GOT3 (cell line): ENCODE data around the gene FAM221B.

Experiments used
- DNase-seq: peaks from one replicate; lab custom pipeline; 2025; ENCODE audit warnings: mixed read lengths; lab: John Stamatoyannopoulos, UW

Gene FAM221B, protein sequence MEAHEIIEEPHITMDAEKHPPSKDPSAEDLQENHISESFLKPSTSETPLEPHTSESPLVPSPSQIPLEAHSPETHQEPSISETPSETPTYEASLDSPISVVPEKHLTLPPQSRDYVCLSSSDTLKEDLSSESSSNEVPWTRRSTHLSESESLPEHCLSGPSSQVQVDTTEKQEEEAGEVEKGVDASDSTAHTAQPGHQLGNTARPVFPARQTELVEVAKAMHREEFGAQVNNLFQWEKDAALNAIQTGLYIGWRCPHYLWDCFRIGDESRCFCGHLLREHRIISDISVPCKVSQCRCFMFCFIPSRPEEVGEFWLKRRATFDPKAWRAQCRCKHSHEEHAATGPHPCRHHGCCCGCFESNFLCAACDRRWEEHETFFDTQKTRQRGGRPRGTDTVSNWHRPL

DNA sequence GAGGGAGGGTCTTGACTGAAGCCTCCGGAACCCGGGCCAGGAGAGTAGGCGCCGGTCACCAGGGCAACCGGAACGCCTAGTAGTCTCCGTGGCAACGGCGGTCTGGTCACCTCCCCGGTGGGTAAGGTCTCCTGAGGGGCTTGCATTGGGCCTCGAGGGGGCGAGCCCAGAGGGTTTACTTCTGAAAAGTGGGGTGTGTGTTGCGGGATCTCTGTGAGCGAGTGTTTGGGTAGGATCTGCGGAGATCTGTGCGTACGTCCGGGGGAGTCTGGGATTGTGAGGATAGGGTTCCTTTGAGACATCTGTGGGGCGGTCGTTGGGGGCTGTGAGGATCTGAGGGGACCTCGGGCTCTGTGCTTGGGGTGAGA is at the start of gene FAM221B:
FAM221B (minus strand) TSS at position 17 of the 368 bp plus-strand sequence. CDS start 2,571 bp downstream, outside the sequence.
- DNase-seq, result no peak

DNA sequence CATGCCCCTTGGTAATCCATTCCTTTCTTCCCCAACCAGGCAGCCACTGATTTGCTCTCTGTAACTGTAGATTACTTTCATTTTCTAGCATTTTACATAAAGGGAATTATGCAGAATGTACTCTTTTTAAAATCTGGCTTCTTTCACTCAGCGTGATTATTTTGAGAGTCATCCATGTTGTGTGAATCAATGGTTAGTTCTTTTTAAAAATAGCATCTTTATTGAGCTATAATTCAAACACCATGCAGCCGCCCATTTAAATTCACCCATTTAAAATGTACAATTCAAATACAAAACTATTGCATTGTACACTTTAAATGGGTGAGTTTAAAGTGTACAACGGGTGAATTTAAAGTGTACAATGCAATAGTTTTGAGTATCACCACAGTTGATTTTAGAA is 44.0 kb upstream of the FAM221B start:
- no peak for DNase-seq

DNA sequence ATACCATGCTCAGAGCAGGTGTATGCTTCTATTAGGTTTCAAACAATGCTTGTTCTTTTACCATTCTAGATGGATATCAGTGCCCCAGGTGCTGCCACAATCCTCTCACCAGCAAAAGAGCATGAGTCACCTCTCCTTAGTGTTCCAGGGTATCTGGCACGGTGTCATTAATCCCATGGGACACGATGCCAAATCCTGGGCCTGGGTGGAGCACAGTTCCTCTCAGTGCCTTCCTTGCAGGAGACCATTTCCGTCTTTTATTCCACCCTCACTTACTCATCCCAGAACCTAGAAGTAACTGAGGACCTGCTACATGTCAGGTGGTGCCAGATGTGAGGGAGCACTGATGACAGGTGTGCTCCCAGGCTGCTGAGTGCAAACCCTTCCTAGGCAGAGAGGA is 43.0 kb upstream of the FAM221B start:
- no peak for DNase-seq

DNA sequence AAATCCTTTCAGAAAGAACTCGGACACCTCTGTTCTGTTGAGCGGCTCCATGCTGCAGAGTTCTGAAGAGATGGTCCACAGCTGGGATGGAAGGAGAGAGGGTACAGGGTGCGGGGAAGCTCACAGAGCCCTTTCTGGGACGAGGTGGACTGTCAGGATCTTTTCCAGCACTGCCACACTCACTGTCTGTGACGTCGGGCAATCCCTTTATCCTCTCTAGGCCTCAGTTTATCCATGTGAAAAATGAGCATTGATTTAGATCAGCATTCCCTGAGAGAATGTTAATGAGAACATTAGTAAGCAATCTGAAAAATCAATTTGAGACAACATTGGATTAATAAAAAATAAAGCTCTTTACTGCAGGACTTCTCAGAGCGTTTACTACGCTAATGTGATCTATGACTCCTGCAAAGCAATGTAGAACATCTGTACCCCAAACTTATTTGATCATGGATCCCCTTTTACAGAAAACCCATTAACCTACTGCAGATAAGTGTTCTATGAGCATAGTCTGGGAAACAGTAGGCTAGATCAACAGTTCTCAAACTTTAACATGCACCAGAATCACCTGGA is 41.9 kb upstream of the FAM221B start, which contains the start of gene OR13J1:
OR13J1 (minus strand) TSS at position 51 of the 573 bp plus-strand sequence; CDS start at position 51, 0 bp downstream.
- no peak for DNase-seq

DNA sequence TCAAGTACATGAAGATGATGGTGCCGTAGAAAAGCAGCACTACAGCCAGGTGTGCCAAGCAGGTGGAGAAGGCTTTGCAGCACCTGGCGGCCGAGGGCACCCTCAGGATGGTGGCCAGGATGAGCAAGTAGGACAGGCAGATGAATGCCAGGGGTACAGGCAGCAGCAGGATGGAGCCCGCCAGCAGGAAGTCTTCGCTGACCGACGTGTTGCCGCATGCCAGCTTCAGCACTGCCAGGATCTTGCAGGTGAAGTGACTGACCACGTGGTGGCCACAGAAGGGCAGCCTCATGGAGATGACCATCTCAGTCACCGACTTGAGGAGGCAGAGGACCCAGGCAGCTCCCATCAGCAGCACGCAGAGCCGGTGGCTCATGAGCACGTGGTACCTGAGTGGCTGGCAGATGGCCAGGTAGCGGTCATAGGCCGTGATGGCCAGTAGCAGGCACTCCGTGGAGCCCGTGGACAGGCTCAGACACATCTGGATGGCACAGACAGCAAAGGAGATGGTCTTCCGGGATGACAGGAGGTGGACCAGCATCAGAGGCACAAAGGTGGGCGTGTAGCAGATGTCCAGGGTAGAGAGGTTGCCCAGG is 41.2 kb upstream of the FAM221B start:
- no peak for DNase-seq

DNA sequence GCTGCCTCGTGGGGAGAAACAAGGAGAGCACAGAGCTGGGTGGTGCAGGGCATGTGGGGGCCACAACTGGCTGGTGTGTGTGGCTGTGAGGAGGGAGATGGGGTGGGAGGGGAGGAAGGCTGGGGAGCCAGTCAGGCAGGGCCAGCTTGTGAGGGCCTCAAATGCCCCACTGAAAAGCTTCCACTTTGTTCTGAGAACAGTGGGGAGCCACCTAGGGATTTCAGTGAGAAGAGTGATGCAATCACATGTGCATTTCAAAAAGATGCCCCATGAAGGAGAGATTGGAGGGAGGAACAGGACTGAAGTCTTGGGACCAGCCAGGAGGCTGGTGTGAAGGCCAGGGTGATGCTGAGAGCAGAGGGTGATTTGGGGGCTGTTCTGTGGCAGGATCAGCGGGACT is 40.4 kb upstream of the FAM221B start:
- no peak for DNase-seq

DNA sequence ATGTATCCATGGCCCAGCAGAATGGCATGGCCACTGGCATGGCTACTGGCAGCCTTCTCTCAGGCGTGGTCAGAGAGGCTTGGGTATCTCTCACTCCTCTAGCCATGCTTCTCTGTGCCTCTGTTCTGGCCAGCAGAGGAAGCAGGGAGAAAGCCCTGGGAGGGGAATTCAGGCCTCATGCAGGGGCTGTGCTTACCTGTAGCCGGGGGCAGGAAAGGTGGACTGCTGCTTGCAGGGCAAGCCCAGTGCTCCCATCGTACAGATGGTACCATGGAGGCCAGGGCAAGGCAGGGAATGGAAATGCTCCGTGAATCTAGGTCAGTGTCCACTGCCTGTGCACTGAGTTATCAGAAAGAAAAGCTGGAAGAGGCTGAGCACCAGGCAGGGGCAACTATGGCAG is 39.0 kb upstream of the FAM221B start:
- no peak for DNase-seq

DNA sequence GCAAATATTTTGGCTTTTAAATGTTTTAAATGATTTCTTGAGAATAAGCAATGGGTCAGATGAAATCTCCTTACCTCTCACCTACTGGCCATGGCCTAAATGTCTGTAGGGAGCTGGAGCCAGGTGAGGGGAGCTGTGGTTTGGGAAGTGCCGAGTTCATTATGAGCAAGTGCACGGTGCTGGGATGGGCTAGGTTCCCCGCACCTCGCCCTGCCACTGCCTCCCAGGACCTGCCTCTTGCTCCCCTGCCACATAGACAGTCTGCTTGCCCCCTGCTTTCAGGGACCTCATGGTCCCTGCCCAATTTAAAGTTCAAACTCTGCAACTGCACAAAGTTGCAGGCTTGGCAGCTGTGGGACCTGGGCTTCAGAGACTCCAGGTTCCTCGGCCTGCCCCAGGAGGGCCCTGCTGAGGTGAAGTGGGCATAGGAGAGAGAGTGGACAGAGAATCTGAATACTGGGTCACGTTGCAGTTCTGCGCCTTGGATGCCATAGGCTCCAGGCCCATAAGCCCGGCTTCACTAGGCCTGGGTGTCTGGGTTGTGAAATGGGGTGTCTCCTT is 36.2 kb upstream of the FAM221B start:
- no peak for DNase-seq

DNA sequence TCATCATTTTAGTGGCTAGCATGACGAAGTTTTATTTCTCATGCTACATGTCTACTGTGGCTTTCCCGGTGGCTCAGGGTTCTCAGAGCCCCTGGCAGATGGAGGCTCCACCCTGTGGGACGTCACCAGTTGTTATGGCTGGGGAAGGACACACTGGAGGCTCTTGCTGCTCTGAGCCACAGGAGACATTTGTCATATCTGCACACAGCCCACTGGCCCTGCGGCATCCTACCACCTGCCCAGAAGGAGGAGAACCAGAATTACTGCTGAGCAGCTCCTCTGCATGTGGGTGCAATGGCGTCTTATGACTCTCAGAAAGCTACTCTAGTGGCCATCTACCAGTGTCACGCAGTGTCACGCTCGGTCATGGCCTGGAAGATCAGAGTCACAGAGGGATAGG is 35.1 kb upstream of the FAM221B start:
- no peak for DNase-seq

DNA sequence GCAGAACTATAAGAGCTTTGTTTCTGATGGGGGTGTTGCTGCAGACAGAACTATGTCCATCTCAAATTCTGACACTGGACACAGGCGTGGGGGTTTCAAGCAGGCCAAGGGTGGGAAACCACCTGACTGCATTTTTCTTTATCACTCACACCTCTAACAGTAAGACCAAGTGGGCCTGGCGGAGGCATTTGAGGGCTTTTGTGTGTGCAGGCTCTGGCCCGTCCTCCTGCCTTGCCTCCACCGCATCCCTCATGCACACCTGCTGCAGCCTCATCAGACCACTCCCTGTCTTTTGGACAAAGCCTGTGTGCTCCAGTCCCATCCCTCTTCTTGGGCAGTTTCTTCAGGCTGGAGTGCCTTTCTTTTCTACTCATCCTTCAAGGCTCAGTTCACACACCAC is 33.8 kb upstream of the FAM221B start:
- DNase-seq, result no peak

DNA sequence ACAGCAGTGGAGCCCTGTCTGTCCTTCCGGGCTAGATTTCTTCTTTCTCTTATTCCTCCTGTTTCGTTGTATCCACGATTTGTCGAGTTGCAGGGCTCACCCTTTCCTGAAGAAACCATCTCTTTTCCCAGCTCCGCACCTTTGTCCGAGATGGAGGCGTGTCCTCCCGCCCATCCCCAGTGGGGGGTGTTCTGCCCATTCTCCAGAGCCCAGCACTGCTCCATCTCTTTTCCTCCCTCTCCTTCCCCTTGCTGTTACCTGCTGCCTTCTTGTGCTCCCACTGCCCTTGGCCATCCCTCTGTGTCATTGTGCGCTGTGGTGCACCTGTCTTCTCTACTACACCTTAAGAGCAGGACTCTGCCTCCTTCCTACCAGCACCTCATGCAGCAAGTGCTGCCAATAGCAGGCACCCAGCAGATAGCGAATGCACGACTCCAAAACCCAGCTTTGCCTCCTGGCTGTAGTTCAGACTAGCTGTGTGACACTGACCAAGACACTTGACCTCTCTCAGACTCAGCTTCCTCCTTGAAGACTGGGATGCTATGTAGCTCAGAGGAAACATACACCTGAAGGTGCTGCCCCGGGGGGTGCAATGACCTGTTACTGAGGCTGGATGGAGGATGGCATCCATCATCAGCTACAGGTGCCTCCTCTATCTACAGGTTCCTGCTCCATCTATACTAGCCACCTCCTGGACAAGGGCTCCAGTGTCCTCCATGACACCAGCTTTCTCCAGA is 32.8 kb upstream of the FAM221B start:
- DNase-seq, result no peak

DNA sequence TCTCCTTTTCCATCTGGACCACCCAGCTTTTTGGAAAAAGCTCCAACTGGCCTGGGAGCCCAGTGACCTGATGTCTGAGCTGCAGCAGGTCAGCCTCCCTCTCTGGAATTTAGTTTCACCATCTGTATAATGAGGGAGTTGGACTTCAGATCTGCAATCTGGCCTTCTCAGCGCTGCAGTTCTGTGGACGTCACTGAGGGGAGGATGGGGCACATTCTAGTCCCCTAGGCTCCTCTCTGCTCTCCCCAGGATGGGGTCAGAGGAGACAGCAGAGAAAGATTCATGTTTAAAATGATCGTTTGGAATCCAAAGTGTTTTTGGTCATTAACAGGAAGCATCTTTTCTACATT is 31.4 kb upstream of the FAM221B start:
- no peak for DNase-seq

DNA sequence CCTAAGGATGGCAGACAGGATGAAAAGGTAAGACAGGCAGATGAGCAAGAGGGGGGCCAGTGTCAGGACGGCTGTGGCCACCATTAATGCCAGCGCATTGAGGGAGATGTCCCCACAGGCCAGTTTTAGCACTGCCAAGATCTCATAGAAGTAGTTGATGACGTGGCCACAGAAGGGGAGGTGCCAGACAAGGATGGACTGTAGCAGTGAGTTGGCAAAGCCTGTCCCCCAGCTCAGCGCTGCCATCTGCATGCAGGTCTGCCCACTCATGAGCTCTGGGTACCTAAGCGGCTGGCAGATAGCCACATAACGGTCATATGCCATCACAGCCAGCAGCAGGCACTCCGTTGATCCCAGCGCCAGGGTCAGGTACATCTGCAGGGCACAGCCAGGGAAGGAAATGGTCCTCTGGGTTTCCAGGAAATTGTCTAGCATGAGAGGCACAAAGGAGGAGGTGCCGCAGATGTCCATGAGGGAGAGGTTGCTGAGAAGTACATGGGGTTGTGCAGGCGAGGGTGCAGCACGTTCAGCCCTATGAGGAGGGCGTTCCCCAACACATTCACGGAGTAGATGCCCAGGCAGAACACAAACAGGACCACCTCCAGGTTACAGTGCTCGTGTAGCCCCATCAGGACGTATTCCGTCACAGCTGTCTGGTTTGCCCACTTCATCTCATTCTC is 30.9 kb upstream of the FAM221B start:
- no peak for DNase-seq

DNA sequence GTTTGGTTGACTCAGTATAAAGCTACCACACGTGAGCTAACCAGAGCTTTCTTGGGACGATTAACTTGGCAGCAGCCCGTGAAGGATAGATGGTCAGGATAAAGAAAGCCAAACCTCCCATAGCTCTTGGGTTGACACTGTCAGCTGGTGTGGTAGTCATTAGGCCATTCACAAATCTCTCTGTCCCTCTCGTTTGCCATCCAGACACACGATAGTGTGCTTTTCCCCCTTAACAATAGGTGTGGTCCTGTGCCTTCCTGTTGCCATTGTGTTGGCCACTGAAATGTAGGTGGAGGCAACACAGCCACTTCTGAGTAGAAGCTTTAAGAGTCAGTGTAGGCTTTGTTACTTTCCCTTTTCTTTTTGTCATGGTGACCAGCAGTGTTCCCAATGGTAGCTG is 29.9 kb upstream of the FAM221B start:
- no peak for DNase-seq

DNA sequence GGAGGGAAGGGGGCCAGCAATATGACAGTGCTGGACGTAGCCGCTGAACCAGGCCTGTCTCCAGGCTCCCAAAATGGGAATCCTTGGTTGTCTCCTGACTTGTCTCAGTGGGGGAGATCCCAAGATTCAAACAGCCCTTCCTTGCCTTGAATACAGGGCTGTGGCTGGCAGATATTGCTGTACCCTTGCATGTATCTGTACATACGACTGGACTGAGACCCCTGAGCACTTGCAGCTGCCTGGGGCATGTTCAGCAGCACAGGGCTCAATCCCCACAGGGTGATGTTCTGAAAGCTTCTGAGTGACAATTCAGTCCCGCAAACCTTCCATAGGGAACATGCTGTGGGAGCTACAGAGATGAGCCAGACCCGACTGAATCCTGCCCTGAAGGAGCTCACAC is 28.4 kb upstream of the FAM221B start:
- no peak for DNase-seq

DNA sequence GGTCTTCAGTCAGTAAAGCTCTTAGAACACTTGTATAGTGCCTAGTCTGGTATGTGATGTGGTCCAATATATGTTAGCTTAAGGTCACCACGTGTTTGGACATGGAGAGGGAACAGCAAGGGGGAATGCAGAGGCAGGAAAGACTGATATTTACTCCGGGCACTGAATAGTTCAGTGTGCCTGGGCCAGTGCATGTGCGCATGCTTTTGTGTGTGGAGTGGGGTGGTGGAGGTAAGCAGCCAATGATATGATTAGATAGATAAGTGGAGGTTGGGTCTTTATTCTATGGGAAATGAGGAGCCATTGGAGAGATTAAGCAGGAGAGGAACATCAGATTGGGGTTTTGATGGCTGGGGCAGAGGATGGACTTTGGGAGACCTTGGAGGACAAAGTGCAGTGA is 27.7 kb upstream of the FAM221B start:
- DNase-seq, result no peak

DNA sequence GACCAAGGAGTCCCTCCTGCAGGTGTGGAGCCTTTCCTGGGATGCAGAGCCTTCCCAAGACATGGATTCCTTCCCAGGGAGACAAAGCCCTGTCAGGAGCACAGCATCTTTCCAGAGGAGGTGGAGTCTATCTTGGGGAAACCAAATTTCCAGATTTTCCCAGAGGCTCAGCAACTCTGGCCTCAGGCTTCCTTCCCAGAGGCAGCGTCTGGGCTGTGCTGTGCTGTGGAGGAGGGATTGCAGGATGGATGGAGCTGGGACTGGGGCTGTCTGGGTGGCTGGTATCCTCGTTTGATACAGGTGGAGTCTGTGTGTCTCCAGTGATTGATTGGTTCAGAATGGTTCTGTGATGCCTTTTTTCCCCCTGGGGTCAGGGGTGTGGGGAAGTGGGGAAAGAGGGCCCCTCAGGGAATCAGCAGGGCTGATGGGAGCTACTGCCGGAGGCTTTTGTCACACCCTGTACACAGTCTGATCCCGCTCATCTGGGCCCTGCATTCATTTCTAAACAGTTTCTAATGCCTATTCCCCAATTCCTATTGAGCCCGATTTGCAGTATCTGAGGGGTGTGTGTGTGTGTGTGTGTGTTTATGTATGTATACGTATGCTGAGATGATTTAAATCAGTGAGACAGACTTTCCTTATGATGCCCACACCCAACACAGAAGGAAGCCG is 25.7 kb upstream of the FAM221B start:
- DNase-seq, result no peak

DNA sequence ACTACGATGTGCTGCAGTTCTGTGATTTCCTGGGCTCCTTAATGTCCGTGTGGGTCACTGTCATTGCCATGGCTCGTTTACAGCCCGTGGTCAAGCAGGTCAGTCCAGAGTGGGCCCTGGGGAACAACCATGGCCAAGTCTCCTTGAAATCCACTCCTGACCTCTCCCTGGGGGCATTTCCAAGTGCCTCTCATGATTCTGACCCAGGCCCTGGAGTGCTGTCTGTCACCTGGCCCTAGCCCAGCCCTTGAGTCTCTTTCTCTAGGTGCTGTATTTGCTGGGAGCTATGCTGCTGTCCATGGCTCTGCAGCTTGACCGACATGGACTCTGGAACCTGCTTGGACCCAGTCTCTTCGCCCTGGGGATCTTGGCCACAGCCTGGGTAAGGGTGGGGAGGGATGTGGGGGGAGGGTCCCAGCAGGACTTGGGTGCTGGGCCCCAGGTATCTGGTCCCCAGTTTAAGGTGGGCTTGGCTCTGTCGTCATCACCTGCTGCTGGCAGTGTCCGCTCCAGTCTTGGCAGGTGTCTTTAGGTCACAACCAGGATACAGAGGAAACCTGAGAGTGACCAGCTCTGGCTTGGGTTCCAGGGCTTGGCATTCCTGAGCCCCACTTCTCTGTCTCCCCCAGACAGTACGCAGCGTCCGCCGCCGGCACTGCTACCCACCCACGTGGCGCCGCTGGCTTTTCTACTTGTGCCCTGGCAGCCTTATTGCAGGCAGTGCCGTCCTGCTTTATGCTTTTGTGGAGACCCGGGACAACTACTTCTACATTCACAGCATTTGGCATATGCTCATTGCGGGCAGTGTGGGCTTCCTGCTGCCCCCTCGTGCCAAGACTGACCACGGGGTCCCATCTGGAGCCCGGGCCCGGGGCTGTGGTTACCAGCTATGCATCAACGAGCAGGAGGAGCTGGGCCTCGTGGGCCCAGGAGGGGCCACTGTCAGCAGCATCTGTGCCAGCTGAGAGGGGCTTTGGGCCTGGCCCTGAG is 24.6 kb upstream of the FAM221B start:
- DNase-seq, result no peak

DNA sequence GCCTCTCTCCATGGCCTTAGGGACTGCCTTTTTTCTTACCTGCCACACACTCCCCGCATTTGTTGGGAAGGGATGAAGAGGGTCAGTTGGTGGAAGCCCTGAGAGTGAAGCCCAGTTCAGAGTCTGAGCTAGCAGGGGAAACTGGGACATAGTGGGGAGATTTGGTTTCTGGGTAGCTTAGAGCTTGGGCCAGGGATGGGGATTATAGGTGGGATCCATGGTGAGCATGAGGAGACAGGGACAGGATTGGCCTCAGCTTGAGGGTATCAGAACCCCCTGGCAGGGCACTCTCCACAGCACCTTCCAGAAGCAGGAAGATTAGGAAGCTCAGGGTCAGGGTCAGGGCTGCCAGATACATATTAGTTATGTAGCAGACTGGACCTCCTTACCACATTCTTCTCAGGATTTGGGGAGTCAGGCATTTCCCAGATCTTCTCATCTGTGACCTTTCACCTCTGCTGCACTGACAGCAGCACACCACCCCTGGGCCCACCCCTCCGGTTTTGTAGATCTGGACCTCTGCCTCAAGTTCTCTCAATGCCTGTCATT is 23.8 kb upstream of the FAM221B start:
- DNase-seq, result no peak
